HepG2 (cell line): ENCODE data around the gene E2F1. TPM values are rescaled to one million over a fixed set of nuclear protein-coding genes. Genes with fewer than 3 reads are reported as not detected.

Source experiments
- BATF2 ChIP-seq: sonication (generic); formaldehyde crosslinking; IDR thresholded peaks from 2 replicates; pipeline ENCODE4 v1.8.0; 2022; ENCODE audit warnings: mild to moderate bottlenecking, missing genetic modification reagents, moderate library complexity
- FOXA3 ChIP-seq: IDR thresholded peaks from 2 replicates; pipeline ENCODE4 v1.6.1; 2016; ENCODE audit warnings: missing genetic modification reagents, missing compliant biosample characterization
- FOXC1 ChIP-seq: sonication (generic); formaldehyde crosslinking; IDR thresholded peaks from 2 replicates; pipeline ENCODE4 v1.8.0; 2022; ENCODE audit warnings: mild to moderate bottlenecking, missing genetic modification reagents, borderline replicate concordance
- GATAD2A ChIP-seq: IDR thresholded peaks from 2 replicates; pipeline ENCODE4 v1.6.1; 2016
- GZF1 ChIP-seq: sonication (generic); formaldehyde crosslinking; IDR thresholded peaks from 2 replicates; pipeline ENCODE4 v1.5.1; 2020; ENCODE audit warnings: mild to moderate bottlenecking, missing genetic modification reagents
- MAFG ChIP-seq: sonication (generic); formaldehyde crosslinking; IDR thresholded peaks from 2 replicates; pipeline ENCODE4 v1.5.1; 2020; ENCODE audit warnings: mild to moderate bottlenecking, missing genetic modification reagents
- PHF8 ChIP-seq: sonication (generic); formaldehyde crosslinking; IDR thresholded peaks from 2 replicates; pipeline ENCODE4 v1.5.0; 2020; ENCODE audit warnings: missing genetic modification reagents
- POLR2AphosphoS5 ChIP-seq: IDR thresholded peaks from 2 replicates; pipeline ENCODE4 v1.6.1; 2012; ENCODE audit warnings: low read depth, low read length
- RELA ChIP-seq: sonication (generic); formaldehyde crosslinking; IDR thresholded peaks from 2 replicates; pipeline ENCODE4 v1.4.0; 2020; ENCODE audit warnings: missing genetic modification reagents
- RXRB ChIP-seq: IDR thresholded peaks from 2 replicates; pipeline ENCODE4 v1.6.1; 2016; ENCODE audit warnings: borderline replicate concordance, missing genetic modification reagents, missing compliant biosample characterization
- TARDBP ChIP-seq: sonication (generic); formaldehyde crosslinking; IDR thresholded peaks from 2 replicates; pipeline ENCODE4 v1.8.0; 2022; ENCODE audit warnings: mild to moderate bottlenecking, missing genetic modification reagents
- TGIF2 ChIP-seq: IDR thresholded peaks from 2 replicates; pipeline ENCODE4 v1.6.1; 2016; ENCODE audit warnings: control low read depth, missing compliant biosample characterization
- THAP8 ChIP-seq: sonication (generic); formaldehyde crosslinking; IDR thresholded peaks from 2 replicates; pipeline ENCODE4 v1.5.1; 2020; ENCODE audit warnings: missing genetic modification reagents, mild to moderate bottlenecking, borderline replicate concordance
- ZBTB33 ChIP-seq: sonication (generic); formaldehyde crosslinking; IDR thresholded peaks from 2 replicates; pipeline ENCODE4 v1.4.0; 2020; ENCODE audit warnings: missing genetic modification reagents
- ZC3H4 ChIP-seq: sonication (generic); formaldehyde crosslinking; IDR thresholded peaks from 2 replicates; pipeline ENCODE4 v1.4.0; 2020; ENCODE audit warnings: missing genetic modification reagents, borderline replicate concordance
- ZFP90 ChIP-seq: sonication (generic); formaldehyde crosslinking; IDR thresholded peaks from 2 replicates; pipeline ENCODE4 v1.8.0; 2022; ENCODE audit warnings: missing genetic modification reagents, mild to moderate bottlenecking, inconsistent platforms, borderline replicate concordance
- ZGPAT ChIP-seq: IDR thresholded peaks from 2 replicates; pipeline ENCODE4 v1.6.1; 2016; ENCODE audit warnings: mild to moderate bottlenecking
- ZNF343 ChIP-seq: sonication (generic); formaldehyde crosslinking; IDR thresholded peaks from 2 replicates; pipeline ENCODE4 v1.4.0; 2020; ENCODE audit warnings: mild to moderate bottlenecking, missing genetic modification reagents
- ZNF383 ChIP-seq: sonication (generic); formaldehyde crosslinking; IDR thresholded peaks from 2 replicates; pipeline ENCODE4 v1.4.0; 2020; ENCODE audit warnings: missing genetic modification reagents, mild to moderate bottlenecking, borderline replicate concordance
- ZNF484 ChIP-seq: sonication (generic); formaldehyde crosslinking; IDR thresholded peaks from 2 replicates; pipeline ENCODE4 v1.5.1; 2020; ENCODE audit warnings: mild to moderate bottlenecking, low read depth, missing genetic modification reagents, borderline replicate concordance
- ZNF589 ChIP-seq: sonication (generic); formaldehyde crosslinking; conservative IDR thresholded peaks from 2 replicates; pipeline ENCODE4 v1.8.0; 2022; ENCODE audit warnings: mild to moderate bottlenecking, moderate library complexity, missing genetic modification reagents
- ZNF672 ChIP-seq: sonication (generic); formaldehyde crosslinking; IDR thresholded peaks from 2 replicates; pipeline ENCODE4 v1.8.1; 2022; ENCODE audit warnings: missing genetic modification reagents
- ZNF747 ChIP-seq: sonication (generic); formaldehyde crosslinking; IDR thresholded peaks from 2 replicates; pipeline ENCODE4 v1.8.1; 2023; ENCODE audit warnings: missing genetic modification reagents, mild to moderate bottlenecking, borderline replicate concordance
- ZNF878 ChIP-seq: sonication (generic); formaldehyde crosslinking; IDR thresholded peaks from 2 replicates; pipeline ENCODE4 v1.8.1; 2023; ENCODE audit warnings: mild to moderate bottlenecking, missing genetic modification reagents, moderate library complexity
- ZNF883 ChIP-seq: sonication (generic); formaldehyde crosslinking; IDR thresholded peaks from 2 replicates; pipeline ENCODE4 v1.5.1; 2020; ENCODE audit warnings: mild to moderate bottlenecking, missing genetic modification reagents; ENCODE audit errors: not compliant biosample characterization
- ZSCAN29 ChIP-seq: sonication (generic); formaldehyde crosslinking; conservative IDR thresholded peaks from 2 replicates; pipeline ENCODE4 v1.4.0; 2020; ENCODE audit warnings: mild to moderate bottlenecking, missing genetic modification reagents
- polyA plus RNA-seq, 8 experiments: library from polyadenylated mRNA; depleted of rRNA in 3 of 8; stranded (reverse) in 7 of 8; unstranded in 1 of 8; fragments of >200 nt; fragmentation: Illumina TruSeq in 4 of 8; extraction: Trizol in 4 of 8; gene quantifications; 2 replicates each; pipeline versions ENCODE4 v1.2.1 to v1.2.3, GENCODE V29; 2011 to 2016; ENCODE audit warnings: low read depth in 4 of 8, missing spikeins in 1 of 8, mixed read lengths in 1 of 8; ENCODE audit not compliant: insufficient read depth in 1 of 8
- total RNA-seq, 5 experiments: library from RNA; depleted of rRNA; stranded (reverse); fragments of >200 nt; fragmentation: Illumina TruSeq; extraction: Trizol; gene quantifications; 2 replicates each; pipeline ENCODE4 v1.2.3, GENCODE V29; 2016; ENCODE audit warnings: low read depth in 1 of 5
- TF ChIP-seq, protein P1 (sequence below): sonication (generic); formaldehyde crosslinking; IDR thresholded peaks from 2 replicates; pipeline ENCODE4 v1.9.0; 2022; ENCODE audit warnings: missing genetic modification reagents, mild to moderate bottlenecking, borderline replicate concordance

Gene E2F1
- total and polyA plus RNA-seq, 2 of the 13 experiments (the other 11 are each of a cell fraction or from before 2014, with no cell fraction given) = 25.5 to 39.4 TPM

- TF ChIP-seq, protein P1, sequence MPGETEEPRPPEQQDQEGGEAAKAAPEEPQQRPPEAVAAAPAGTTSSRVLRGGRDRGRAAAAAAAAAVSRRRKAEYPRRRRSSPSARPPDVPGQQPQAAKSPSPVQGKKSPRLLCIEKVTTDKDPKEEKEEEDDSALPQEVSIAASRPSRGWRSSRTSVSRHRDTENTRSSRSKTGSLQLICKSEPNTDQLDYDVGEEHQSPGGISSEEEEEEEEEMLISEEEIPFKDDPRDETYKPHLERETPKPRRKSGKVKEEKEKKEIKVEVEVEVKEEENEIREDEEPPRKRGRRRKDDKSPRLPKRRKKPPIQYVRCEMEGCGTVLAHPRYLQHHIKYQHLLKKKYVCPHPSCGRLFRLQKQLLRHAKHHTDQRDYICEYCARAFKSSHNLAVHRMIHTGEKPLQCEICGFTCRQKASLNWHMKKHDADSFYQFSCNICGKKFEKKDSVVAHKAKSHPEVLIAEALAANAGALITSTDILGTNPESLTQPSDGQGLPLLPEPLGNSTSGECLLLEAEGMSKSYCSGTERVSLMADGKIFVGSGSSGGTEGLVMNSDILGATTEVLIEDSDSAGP (CRISPR knock-in tag) = 0 out of 2 replicates have a peak, but pooled peaks have one; percentile 6
- no peak for TF ChIP-seq THAP8
- no peak for TF ChIP-seq ZNF672
- 0 out of 2 replicates have a peak, but pooled peaks have one; percentile 11 for TF ChIP-seq TARDBP (CRISPR knock-in tag)
- no peak for TF ChIP-seq ZNF747 (CRISPR knock-in tag)
- 0 out of 2 replicates have a peak, but pooled peaks have one; percentile 7 for TF ChIP-seq ZGPAT (CRISPR knock-in tag)
- 0 out of 2 replicates have a peak, but pooled peaks have one; percentile 16 for TF ChIP-seq ZNF343 (CRISPR knock-in tag)
- 0 out of 2 replicates have a peak, but pooled peaks have one; percentile 14 for TF ChIP-seq ZBTB33 (CRISPR knock-in tag)
- no peak for TF ChIP-seq FOXC1 (CRISPR knock-in tag)
- no peak for TF ChIP-seq ZNF383 (CRISPR knock-in tag)
- TF ChIP-seq TGIF2 (CRISPR knock-in tag) = no peak
- no peak for TF ChIP-seq ZNF878 (CRISPR knock-in tag)
- no peak for TF ChIP-seq FOXA3 (CRISPR knock-in tag)
- no peak for TF ChIP-seq RELA
- TF ChIP-seq POLR2AphosphoS5 = no peak
- no peak for TF ChIP-seq ZFP90
- TF ChIP-seq ZNF883 = no peak
- TF ChIP-seq MAFG (CRISPR knock-in tag) = no peak
- TF ChIP-seq GATAD2A (CRISPR knock-in tag) = no peak
- no peak for TF ChIP-seq BATF2 (CRISPR knock-in tag)
- no peak for TF ChIP-seq ZC3H4 (CRISPR knock-in tag)
- no peak for TF ChIP-seq ZNF589 (CRISPR knock-in tag)
- no peak for TF ChIP-seq PHF8
- TF ChIP-seq RXRB = no peak
- TF ChIP-seq ZSCAN29 (CRISPR knock-in tag) = no peak
- TF ChIP-seq ZNF484 (CRISPR knock-in tag) = no peak
- TF ChIP-seq GZF1 (CRISPR knock-in tag) = no peak
These were observed 790 bp upstream of the E2F1 start (continued) for GRCh38 chr20:33686984-33687366.
